Measurements from ENCODE around the gene RAB5B.

Gene RAB5B

DNA sequence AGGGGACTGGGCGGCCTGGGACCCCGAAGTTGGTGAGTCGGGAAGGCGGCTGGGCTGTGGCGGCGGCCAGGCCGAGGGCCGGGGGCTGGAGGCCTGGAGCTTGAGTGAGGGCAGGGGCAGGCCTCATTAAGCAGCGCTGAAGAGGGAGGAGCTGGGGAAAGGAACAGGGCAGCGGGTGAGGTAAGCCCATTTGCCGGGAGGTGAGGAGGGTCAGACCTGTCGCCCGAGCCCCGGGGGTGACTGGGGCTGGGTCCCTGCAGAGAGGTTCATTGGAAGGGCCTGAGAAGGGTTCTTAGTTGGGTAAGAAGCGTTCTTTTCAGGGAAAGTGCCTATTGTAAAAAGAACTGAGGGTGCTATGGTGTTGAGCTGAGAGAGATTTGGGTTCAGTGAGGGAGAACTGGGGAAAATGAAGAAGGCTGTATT, 441 bp downstream of the RAB5B start (continued):
- TF ChIP-seq IKZF3 (tag by site-specific recombination; IDR thresholded peaks at IDR 0.05) (no peak), ZNF280D (tag by site-specific recombination; IDR thresholded peaks at IDR 0.05) (no peak), ZNF548 (tag by site-specific recombination; IDR thresholded peaks at IDR 0.05) (no peak), ZNF626 (tag by site-specific recombination; IDR thresholded peaks at IDR 0.05) (no peak), ZBTB21 (tag by site-specific recombination; IDR thresholded peaks at IDR 0.05) (no peak), ZNF221 (tag by site-specific recombination; IDR thresholded peaks at IDR 0.05; ENCODE audit: borderline replicate concordance) (no peak), REPIN1 (tag by site-specific recombination; IDR thresholded peaks at IDR 0.05; ENCODE audit: low read depth) (no peak), ZNF624 (tag by site-specific recombination; IDR thresholded peaks at IDR 0.05) (no peak), ZNF16 (tag by site-specific recombination; IDR thresholded peaks at IDR 0.05; ENCODE audit: low read depth) (no peak), ZNF621 (tag by site-specific recombination; IDR thresholded peaks at IDR 0.05) (no peak), ZNF280C (tag by site-specific recombination; IDR thresholded peaks at IDR 0.05) (no peak), ZNF341 (tag by site-specific recombination; IDR thresholded peaks at IDR 0.05; ENCODE audit: low read depth) (no peak), ZNF544 (tag by site-specific recombination; IDR thresholded peaks at IDR 0.05) (no peak), ZNF354C (tag by site-specific recombination; IDR thresholded peaks at IDR 0.05; ENCODE audit: borderline replicate concordance, low read depth) (no peak), ZNF133 (tag by site-specific recombination; IDR thresholded peaks at IDR 0.05) (no peak), TSHZ1 (tag by site-specific recombination; IDR thresholded peaks at IDR 0.05; ENCODE audit: borderline replicate concordance) (no peak), ZBTB8A (tag by site-specific recombination; IDR thresholded peaks at IDR 0.05) (no peak), ZNF398 (tag by site-specific recombination; IDR thresholded peaks at IDR 0.05) (peak; percentile 29; the same call in 1 of the 2 replicates), ZNF837 (tag by site-specific recombination; IDR thresholded peaks at IDR 0.05) (no peak)
- TF ChIP-seq, protein P1, sequence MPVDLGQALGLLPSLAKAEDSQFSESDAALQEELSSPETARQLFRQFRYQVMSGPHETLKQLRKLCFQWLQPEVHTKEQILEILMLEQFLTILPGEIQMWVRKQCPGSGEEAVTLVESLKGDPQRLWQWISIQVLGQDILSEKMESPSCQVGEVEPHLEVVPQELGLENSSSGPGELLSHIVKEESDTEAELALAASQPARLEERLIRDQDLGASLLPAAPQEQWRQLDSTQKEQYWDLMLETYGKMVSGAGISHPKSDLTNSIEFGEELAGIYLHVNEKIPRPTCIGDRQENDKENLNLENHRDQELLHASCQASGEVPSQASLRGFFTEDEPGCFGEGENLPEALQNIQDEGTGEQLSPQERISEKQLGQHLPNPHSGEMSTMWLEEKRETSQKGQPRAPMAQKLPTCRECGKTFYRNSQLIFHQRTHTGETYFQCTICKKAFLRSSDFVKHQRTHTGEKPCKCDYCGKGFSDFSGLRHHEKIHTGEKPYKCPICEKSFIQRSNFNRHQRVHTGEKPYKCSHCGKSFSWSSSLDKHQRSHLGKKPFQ (tag by site-specific recombination; IDR thresholded peaks at IDR 0.05): no peak
- TF ChIP-seq, protein P2, sequence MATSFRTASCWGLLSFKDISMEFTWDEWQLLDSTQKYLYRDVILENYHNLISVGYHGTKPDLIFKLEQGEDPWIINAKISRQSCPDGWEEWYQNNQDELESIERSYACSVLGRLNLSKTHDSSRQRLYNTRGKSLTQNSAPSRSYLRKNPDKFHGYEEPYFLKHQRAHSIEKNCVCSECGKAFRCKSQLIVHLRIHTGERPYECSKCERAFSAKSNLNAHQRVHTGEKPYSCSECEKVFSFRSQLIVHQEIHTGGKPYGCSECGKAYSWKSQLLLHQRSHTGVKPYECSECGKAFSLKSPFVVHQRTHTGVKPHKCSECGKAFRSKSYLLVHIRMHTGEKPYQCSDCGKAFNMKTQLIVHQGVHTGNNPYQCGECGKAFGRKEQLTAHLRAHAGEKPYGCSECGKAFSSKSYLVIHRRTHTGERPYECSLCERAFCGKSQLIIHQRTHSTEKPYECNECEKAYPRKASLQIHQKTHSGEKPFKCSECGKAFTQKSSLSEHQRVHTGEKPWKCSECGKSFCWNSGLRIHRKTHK (tag by site-specific recombination; IDR thresholded peaks at IDR 0.05): no peak
- TF ChIP-seq, protein P3, sequence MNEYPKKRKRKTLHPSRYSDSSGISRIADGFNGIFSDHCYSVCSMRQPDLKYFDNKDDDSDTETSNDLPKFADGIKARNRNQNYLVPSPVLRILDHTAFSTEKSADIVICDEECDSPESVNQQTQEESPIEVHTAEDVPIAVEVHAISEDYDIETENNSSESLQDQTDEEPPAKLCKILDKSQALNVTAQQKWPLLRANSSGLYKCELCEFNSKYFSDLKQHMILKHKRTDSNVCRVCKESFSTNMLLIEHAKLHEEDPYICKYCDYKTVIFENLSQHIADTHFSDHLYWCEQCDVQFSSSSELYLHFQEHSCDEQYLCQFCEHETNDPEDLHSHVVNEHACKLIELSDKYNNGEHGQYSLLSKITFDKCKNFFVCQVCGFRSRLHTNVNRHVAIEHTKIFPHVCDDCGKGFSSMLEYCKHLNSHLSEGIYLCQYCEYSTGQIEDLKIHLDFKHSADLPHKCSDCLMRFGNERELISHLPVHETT (tag by site-specific recombination; IDR thresholded peaks at IDR 0.05): no peak
